Suppressor macrophage treated with lipopolysaccharide for 4 hours (primary cell): ENCODE results near the gene OPRL1.
A peak's percentile ranks its signal among the peaks of the same experiment; 100 is the strongest.
"Not testable (repeated sequence)": the region's sequence is repeated elsewhere in the genome, so short reads cannot be mapped to it uniquely, and the experiment has no call there.

Experiments used
- DNase-seq: peaks from one replicate; pipeline ENCODE4 v3.0.0-alpha.2; 2020

OPRL1 gene

DNA sequence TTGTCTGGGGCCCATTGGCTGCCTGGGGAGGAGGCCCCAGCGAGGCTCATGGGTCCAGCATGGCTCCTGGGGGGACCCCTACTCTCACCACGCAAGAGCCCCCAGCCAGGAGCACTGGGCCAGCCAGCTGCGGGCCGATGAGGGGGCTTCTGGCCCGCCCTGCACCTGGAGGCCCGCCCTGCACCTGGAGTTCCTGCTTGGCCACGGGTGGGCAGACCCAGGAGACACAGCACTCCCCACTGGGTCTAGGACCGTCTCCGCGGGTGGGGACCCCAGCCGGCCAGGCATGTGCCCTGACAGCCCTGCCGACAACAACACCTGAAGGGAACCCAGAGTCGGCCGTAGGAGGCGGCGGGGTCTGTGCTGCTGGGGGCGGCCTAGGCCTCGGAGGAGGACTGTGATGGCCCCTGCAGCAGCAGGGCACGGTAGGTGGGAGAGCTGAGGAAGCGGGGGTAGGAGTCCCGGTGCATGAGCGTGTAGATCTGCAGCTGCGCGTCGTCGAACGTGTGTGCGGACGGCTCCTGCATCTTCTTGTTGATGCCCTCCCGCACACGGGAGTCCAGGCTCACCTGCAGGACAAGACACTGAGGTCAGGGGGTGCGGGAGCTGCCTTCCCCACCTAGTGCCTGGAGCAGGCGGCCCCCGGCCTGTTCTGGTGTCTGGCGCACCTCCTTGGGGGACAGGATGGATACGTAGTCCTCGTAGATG lies 6.3 kb upstream of the OPRL1 start:
- DNase-seq = no peak

GRCh38 chr20:64074184-64074789 lies 5.6 kb upstream of the OPRL1 start:
- DNase-seq = no peak

- no peak for DNase-seq
Observed at GRCh38 chr20:64074963-64075362, 4.9 kb upstream of the OPRL1 start.

DNA sequence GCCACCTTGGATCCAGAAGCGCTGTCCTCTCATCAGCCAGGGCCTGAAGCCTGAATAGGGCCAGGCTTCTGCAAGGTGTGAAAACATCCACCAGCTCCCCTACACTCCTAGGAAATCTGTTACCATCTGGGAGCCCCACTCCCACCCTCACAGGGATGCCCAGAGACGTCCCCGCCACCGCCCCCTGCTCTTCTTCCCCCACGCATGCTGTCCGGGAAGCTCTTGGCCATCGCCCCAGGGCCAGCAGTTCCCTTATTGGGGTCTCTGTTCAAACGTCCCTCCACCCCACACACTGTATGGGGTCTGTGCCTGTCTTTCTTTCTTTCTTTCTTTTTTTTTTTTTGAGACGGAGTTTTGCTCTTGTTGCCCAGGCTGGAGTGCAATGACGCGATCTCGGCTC lies 4.3 kb upstream of the OPRL1 start:
- DNase-seq = no peak

DNA sequence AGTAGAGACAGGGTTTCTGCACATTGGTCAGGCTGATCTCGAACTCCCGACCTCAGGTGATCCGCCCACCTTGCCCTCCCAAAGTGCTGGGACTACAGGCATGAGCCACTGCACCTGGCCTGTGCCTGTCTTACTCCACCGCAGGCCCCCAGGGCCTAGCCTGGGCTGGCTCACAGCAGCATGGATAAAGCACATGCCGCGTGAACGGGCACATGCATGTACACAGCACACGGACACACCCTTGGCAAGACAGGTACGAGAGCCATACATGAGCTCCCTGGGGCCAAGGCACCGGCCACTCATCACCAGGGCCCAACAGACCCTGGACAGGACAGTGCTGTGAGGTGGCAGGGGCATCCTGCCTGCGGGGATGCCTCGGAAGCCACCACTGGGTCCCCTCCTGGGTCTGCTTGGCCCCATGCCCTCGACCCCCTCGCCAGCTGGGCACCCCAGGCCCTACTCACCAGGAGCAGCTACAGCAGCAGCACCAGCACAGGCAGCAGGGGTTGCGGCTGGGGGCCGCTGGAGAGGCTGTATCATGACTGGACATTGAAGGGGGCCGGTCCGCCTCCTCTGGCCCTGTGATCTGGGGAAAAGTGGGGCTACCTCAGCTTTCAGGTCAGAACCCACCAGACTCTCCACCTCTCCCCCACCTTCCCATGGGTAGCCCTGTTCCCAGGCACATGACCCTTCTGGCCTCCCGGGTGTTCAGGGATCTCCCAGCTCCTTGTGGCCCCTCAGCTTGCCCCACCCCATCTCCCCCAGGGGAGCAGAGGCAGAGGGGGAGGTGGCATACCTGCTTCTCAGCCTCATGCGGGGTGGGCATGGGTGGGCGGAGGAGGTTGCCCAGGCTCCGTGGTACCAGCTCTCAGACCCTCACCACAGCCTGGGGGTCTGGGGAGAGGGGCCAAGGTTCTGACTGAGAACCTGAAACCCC lies 3.6 kb upstream of the OPRL1 start:
- no peak for DNase-seq

DNA sequence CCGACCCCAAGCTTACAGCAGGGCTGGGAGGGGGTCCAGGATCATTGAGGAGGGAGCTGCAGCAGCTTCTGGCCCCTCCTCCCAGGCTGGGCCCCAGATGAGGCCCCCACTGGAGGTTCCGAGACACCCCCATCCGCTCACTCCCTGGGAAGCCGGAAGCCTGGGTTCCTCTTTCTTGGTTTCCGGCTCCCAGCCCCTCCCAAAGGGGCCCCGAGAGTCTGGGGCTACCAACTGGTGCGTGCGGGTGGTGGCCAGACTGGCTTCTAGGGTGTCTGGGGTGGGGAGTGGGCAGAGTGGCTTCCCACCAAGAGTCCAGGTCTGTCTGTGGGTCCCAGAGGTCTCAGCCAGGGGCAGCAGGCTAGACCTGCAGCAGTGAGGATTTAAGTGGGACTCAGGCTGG lies 2.8 kb upstream of the OPRL1 start:
- peak; percentile 48 for DNase-seq

DNA sequence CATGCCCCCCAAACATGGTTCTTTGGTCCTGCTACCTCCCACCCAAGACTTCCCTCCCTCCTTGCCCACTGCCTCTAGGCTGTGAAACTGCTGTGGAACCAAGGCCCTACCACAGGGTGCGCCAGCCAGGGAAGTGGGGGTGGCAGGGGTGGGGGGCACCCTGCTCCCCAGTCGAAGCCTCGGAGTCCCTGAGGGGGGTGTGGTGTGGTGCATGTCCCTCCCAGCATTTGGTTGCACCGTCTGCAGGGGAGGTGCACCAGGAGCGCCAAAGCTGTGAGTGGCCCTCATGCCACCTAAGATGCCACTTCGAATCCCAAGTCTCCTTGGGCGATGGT lies 2.4 kb upstream of the OPRL1 start:
- DNase-seq = no peak

DNA sequence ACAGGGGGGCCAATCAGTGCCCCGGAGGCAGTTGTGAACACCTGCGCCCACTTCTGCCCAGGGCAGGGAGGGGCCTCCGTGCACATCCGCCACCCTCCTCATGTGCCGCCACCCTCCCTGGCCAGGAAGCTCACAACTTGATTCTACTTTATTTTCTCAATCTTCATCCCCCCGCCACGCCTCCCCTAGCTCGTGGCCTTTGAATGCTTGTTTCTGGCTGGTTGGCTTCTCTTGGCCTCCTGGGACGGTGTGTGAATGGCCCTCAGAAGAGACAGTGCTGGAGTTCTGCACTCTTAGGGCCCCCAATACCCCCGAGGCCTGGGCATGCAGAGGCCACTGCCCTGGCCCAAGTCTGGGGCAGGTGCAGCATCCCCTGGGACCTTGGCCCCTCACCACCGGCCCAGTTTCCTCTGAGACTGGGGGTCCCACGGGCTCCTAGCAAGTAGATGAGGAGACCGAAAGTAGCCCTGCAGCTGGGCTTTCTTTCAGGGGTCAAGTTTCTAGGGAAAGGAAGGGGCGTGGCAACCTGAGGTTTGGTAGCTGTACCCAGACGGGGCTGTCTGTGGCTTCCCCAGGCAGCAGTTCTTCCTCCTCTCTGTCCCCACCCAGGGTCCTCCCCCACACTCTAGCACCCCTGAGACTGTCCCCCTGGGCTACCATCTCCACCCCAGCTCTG lies 1.9 kb upstream of the OPRL1 start:
- no peak for DNase-seq

DNA sequence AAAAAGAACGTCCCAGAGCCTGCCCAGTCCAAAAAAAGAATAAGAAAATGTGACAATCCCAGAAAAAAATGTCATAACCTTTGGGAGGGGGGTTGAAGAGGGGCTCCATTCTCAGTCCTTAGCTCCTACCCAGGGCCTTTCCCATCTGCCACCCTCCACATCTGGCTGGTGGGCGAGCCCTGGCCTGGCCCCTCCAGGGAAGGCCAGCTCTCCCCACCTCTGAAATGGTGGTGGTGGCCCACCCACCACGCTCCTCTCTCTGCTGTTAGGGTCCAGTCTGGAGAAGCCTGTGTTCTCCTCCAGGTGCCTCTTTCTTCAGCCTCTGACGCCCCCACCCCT lies 979 bp upstream of the OPRL1 start:
- DNase-seq = no peak

DNA sequence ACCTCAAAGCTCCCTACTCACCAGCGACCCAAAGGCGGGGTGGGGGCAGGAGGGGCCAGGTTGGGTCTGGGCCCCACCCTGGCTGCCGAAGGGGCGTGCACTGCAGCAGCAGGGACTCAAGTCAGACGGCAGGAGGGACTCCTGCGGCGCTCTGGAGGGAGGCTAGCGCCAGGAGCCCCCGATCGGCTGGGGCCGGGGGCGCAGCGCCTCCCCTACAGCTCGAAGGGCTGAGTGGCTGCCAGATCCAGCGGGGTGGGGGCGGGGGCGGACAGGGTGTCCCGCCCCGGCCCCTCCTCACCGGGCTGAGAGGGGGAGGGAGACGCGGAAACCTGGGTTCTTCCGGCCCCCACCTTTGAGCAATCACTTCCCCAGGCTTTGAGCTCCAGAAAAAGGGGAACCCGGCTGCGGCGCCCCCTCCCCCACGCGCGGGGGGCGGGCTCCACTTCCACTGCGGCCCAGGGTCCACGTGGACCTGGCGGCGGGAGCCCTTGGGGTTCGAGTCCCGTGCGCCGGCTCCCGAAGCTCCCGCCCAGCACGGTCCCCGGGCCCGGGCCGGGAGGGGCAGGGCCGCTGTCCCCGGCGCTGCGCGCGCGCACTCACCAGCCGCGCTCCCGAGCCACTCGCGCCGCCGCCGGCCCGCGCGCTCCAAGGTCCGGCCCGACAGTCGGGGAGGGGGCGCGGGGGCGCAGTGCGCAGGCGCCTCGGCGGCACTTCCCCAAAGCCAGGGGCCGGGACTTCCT lies 439 bp upstream of the OPRL1 start, which contains the start of gene RGS19:
TSS of gene RGS19 (minus strand) at position 246 of the 740 bp plus-strand sequence. CDS start 2,632 bp downstream, outside the sequence.
- DNase-seq = peak; percentile 88

GRCh38 chr20:64080813-64081623 lies 1.1 kb downstream of the OPRL1 start:
- DNase-seq = no peak

DNA sequence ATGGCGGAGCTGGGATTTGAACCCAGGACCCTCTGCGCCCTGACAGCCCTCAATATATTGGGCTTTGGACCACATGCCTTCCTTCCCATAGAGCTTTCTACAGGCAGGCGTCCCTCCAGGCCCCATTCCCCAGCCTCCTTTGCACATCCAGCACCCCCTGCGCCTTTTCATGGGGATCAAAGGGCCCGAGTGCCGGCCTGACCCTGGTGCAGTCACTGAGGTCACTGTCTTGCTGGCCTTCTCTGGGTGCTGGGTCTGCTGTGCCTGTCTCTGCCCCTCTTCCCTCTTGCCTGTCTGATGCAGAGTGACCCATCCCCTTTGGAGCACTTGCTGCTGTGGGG lies 1.7 kb downstream of the OPRL1 start:
- DNase-seq = no peak

DNA sequence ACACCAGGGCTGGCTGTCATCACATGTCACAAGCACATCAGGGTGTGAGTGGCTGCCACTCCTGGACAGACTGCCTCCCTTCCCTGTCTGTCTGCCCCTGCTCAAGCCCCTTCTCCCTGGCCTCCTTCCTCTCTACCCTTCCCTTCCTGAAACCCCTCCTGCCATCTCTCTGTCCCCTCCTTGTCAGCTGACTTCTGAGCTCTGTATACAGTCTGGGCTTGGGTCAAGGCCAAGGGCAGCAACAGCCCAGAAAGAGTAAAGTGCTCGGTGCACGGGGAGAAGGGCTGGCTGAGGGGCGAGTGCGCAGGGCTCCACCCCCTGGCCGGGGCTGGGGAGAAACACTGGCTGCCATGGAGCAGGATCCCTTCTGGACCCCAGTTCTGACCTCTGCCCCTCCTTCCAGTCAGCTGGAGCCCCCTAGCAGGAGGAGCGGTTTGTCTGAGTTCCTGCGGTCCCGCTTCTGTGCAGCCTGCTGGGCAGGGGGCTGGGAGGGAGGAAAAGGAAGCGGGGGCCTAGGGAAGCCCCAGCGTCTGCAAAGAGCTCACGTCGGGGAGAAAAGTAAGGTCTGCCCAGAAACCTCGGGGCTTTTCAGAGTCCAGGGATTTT lies 2.3 kb downstream of the OPRL1 start:
- no peak for DNase-seq

GRCh38 chr20:64082820-64083377 lies 3.0 kb downstream of the OPRL1 start:
- DNase-seq = no peak

- DNase-seq = peak; percentile 78
Observed at GRCh38 chr20:64083378-64083803, 3.5 kb downstream of the OPRL1 start.

- DNase-seq = no peak
Observed at GRCh38 chr20:64083804-64084684, 4.2 kb downstream of the OPRL1 start, which contains the start of gene LKAAEAR1. TSS of gene LKAAEAR1 (minus strand) at chr20:64084398. CDS start at chr20:64084219, 179 bp downstream.

GRCh38 chr20:64084685-64085152 lies 4.8 kb downstream of the OPRL1 start:
- no peak for DNase-seq

GRCh38 chr20:64086801-64087200 lies 6.9 kb downstream of the OPRL1 start:
- no peak for DNase-seq

DNA sequence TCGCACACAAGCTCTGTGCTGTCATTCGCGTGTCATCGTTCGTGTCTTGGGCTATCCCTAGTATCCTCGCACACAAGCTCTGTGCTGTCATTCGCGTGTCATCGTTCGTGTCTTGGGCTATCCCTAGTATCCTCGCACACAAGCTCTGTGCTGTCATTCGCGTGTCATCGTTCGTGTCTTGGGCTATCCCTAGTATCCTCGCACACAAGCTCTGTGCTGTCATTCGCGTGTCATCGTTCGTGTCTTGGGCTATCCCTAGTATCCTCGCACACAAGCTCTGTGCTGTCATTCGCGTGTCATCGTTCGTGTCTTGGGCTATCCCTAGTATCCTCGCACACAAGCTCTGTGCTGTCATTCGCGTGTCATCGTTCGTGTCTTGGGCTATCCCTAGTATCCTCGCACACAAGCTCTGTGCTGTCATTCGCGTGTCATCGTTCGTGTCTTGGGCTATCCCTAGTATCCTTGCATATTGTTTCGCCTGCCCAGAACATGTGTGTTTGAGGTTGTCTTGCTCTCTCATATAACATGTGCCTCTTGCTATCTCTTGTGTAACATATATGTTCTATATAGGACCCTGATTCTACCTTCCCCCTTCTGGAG lies 7.4 kb downstream of the OPRL1 start:
- not testable (repeated sequence) for DNase-seq
